ENCODE data around the gene GBX2. TPM values are rescaled to one million over a fixed set of nuclear protein-coding genes. Genes with fewer than 3 reads are reported as not detected.

Gene GBX2
- total and polyA plus RNA-seq, 2 experiments from 2014 or later: 0.99 to 1.3 TPM

DNA sequence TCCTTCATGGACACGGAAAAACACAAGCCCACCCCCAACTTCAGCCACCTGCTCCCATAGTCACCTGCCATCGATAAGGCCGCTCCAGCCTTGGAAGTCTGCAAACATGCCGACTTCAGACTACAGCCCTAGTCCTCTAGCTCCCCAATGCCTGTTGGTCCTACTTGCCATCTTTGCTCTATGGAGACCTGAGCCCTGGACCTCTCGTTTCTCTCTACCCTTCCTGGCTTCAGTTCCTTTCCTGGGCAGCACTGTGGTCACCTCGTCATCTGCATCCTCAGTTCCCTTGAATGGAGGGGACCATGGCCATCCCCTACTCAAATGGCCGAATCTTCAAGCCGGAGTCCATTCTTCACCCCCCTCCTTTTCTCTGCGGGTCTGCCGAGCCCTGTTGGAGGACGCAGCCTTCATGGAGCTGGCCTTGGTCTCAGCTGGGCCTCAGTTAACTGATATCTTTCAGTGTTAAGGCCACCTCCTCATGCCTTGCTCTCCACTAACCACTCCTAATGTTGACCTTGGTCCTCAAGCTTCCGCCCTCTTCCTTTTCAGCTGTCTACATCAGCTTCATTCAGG lies 47.7 kb upstream of the GBX2 start:
- Histone ChIP-seq H3K4me3 (no peak overlapping the region), H3K79me2 (replicated peaks; ENCODE audit: insufficient read depth) (no peaks in the 10 kb centered on the region), H3F3A (replicated peaks; ENCODE audit: low read depth) (no peaks in the 10 kb centered on the region), H3K27ac (ENCODE audit: low read depth) (no peak overlapping the region), H3K4me1 (ENCODE audit: insufficient read depth) (no peaks in the 10 kb centered on the region), H3K36me3 (ENCODE audit: insufficient read depth) (no peaks in the 10 kb centered on the region), H3K27me3 (ENCODE audit: insufficient read depth) (no peaks in the 10 kb centered on the region), H3K9me2 (ENCODE audit: insufficient read depth) (no peaks in the 10 kb centered on the region), H2AFZ (no peak overlapping the region), H3K4me2 (no peak overlapping the region), H4K20me1 (replicated peaks; ENCODE audit: insufficient read depth) (no peaks in the 10 kb centered on the region)
- Mint-ChIP-seq H3K36me3 (ENCODE audit: low read depth) (no peaks in the 10 kb centered on the region; the same call in 2 of the 3 replicates), H3K27ac (no peak overlapping the region), H3K27me3 (ENCODE audit: insufficient read depth, low read depth, poor library complexity) (peaks cover 15% of the 10 kb centered on the region), H3K4me3 (no peak overlapping the region), H3K4me1 (no peaks in the 10 kb centered on the region; the same call in 2 of the 3 replicates), H3K9me3 (no peaks in the 10 kb centered on the region)
- TF ChIP-seq ZNF331 (CRISPR knock-in tag; IDR thresholded peaks at IDR 0.05; ENCODE audit: low read depth): no peak
- TF ChIP-seq, protein P1, sequence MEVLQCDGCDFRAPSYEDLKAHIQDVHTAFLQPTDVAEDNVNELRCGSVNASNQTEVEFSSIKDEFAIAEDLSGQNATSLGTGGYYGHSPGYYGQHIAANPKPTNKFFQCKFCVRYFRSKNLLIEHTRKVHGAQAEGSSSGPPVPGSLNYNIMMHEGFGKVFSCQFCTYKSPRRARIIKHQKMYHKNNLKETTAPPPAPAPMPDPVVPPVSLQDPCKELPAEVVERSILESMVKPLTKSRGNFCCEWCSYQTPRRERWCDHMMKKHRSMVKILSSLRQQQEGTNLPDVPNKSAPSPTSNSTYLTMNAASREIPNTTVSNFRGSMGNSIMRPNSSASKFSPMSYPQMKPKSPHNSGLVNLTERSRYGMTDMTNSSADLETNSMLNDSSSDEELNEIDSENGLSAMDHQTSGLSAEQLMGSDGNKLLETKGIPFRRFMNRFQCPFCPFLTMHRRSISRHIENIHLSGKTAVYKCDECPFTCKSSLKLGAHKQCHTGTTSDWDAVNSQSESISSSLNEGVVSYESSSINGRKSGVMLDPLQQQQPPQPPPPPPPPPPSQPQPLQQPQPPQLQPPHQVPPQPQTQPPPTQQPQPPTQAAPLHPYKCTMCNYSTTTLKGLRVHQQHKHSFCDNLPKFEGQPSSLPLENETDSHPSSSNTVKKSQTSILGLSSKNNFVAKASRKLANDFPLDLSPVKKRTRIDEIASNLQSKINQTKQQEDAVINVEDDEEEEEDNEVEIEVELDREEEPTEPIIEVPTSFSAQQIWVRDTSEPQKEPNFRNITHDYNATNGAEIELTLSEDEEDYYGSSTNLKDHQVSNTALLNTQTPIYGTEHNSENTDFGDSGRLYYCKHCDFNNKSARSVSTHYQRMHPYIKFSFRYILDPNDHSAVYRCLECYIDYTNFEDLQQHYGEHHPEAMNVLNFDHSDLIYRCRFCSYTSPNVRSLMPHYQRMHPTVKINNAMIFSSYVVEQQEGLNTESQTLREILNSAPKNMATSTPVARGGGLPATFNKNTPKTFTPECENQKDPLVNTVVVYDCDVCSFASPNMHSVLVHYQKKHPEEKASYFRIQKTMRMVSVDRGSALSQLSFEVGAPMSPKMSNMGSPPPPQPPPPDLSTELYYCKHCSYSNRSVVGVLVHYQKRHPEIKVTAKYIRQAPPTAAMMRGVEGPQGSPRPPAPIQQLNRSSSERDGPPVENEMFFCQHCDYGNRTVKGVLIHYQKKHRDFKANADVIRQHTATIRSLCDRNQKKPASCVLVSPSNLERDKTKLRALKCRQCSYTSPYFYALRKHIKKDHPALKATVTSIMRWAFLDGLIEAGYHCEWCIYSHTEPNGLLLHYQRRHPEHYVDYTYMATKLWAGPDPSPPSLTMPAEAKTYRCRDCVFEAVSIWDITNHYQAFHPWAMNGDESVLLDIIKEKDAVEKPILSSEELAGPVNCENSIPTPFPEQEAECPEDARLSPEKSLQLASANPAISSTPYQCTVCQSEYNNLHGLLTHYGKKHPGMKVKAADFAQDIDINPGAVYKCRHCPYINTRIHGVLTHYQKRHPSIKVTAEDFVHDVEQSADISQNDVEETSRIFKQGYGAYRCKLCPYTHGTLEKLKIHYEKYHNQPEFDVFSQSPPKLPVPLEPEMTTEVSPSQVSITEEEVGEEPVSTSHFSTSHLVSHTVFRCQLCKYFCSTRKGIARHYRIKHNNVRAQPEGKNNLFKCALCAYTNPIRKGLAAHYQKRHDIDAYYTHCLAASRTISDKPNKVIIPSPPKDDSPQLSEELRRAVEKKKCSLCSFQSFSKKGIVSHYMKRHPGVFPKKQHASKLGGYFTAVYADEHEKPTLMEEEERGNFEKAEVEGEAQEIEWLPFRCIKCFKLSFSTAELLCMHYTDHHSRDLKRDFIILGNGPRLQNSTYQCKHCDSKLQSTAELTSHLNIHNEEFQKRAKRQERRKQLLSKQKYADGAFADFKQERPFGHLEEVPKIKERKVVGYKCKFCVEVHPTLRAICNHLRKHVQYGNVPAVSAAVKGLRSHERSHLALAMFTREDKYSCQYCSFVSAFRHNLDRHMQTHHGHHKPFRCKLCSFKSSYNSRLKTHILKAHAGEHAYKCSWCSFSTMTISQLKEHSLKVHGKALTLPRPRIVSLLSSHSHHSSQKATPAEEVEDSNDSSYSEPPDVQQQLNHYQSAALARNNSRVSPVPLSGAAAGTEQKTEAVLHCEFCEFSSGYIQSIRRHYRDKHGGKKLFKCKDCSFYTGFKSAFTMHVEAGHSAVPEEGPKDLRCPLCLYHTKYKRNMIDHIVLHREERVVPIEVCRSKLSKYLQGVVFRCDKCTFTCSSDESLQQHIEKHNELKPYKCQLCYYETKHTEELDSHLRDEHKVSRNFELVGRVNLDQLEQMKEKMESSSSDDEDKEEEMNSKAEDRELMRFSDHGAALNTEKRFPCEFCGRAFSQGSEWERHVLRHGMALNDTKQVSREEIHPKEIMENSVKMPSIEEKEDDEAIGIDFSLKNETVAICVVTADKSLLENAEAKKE (CRISPR knock-in tag; IDR thresholded peaks at IDR 0.05): no peak
- TF ChIP-seq STAT1 (IDR thresholded peaks at IDR 0.05; ENCODE audit: unreplicated experiment): no peak
- no peak for TF ChIP-seq NANOG (IDR thresholded peaks at IDR 0.05; ENCODE audit: borderline replicate concordance)
- TF ChIP-seq, protein P2, sequence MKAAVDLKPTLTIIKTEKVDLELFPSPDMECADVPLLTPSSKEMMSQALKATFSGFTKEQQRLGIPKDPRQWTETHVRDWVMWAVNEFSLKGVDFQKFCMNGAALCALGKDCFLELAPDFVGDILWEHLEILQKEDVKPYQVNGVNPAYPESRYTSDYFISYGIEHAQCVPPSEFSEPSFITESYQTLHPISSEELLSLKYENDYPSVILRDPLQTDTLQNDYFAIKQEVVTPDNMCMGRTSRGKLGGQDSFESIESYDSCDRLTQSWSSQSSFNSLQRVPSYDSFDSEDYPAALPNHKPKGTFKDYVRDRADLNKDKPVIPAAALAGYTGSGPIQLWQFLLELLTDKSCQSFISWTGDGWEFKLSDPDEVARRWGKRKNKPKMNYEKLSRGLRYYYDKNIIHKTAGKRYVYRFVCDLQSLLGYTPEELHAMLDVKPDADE (IDR thresholded peaks at IDR 0.05): no peak
- TF ChIP-seq EZH2phosphoT487 (IDR thresholded peaks at IDR 0.05; ENCODE audit: unreplicated experiment): no peak
- TF ChIP-seq ZNF114 (CRISPR knock-in tag; IDR thresholded peaks at IDR 0.05): no peak
- TF ChIP-seq, protein P3, sequence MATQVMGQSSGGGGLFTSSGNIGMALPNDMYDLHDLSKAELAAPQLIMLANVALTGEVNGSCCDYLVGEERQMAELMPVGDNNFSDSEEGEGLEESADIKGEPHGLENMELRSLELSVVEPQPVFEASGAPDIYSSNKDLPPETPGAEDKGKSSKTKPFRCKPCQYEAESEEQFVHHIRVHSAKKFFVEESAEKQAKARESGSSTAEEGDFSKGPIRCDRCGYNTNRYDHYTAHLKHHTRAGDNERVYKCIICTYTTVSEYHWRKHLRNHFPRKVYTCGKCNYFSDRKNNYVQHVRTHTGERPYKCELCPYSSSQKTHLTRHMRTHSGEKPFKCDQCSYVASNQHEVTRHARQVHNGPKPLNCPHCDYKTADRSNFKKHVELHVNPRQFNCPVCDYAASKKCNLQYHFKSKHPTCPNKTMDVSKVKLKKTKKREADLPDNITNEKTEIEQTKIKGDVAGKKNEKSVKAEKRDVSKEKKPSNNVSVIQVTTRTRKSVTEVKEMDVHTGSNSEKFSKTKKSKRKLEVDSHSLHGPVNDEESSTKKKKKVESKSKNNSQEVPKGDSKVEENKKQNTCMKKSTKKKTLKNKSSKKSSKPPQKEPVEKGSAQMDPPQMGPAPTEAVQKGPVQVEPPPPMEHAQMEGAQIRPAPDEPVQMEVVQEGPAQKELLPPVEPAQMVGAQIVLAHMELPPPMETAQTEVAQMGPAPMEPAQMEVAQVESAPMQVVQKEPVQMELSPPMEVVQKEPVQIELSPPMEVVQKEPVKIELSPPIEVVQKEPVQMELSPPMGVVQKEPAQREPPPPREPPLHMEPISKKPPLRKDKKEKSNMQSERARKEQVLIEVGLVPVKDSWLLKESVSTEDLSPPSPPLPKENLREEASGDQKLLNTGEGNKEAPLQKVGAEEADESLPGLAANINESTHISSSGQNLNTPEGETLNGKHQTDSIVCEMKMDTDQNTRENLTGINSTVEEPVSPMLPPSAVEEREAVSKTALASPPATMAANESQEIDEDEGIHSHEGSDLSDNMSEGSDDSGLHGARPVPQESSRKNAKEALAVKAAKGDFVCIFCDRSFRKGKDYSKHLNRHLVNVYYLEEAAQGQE (IDR thresholded peaks at IDR 0.05; ENCODE audit: unreplicated experiment): no peak
- TF ChIP-seq JUNB (IDR thresholded peaks at IDR 0.05; ENCODE audit: unreplicated experiment): no peak
- no peak for TF ChIP-seq EZH2 (IDR thresholded peaks at IDR 0.05; ENCODE audit: low read depth, unreplicated experiment)
- ATAC-seq (no peak), DNase-seq (ENCODE audit: low spot score) (no peak)
